Keratinocyte (primary cell): ENCODE data around the gene IL7R. TPM values are rescaled to one million over a fixed set of nuclear protein-coding genes. Genes with fewer than 3 reads are reported as not detected.

Source experiments
- DNase-seq: peaks from one replicate; pipeline ENCODE4 v3.0.0-alpha.2; 2011; ENCODE audit warnings: low read depth, missing footprints, low spot score
- FAIRE-seq: peaks from 2 replicates; lab custom pipeline; 2011; peaks lifted over from hg19 to GRCh38; lab: Jason Lieb, UNC
- H2AFZ ChIP-seq: 2 replicates; pipeline ENCODE4 v1.6.0; 2012; ENCODE audit warnings: low read length, control low read depth, inconsistent platforms; ENCODE audit not compliant: control insufficient read depth
- H3K27ac ChIP-seq: 2 replicates; pipeline ENCODE4 v1.5.1; 2011; ENCODE audit warnings: low read length; ENCODE audit not compliant: control insufficient read depth, insufficient read depth
- H3K27me3 ChIP-seq: 3 replicates; pipeline ENCODE4 v1.6.0; 2011; ENCODE audit warnings: low read length; ENCODE audit not compliant: control insufficient read depth, insufficient read depth; ENCODE audit errors: extremely low read depth
- H3K36me3 ChIP-seq, 2 experiments: 2 replicates in 1 of 2; 3 replicates in 1 of 2; pipeline ENCODE4 v1.5.1; 2011; ENCODE audit warnings: low read length in 2 of 2, mild to moderate bottlenecking in 1 of 2; ENCODE audit not compliant: control insufficient read depth in 2 of 2, insufficient read depth in 2 of 2; ENCODE audit errors: extremely low read depth in 1 of 2
- H3K4me1 ChIP-seq: 3 replicates; pipeline ENCODE4 v1.5.1; 2011; ENCODE audit warnings: low read length; ENCODE audit not compliant: control insufficient read depth, insufficient read depth; ENCODE audit errors: extremely low read depth
- H3K4me2 ChIP-seq: 3 replicates; pipeline ENCODE4 v1.6.0; 2011; ENCODE audit warnings: low read depth, low read length; ENCODE audit not compliant: control insufficient read depth, insufficient read depth; ENCODE audit errors: extremely low read depth
- H3K4me3 ChIP-seq, 3 experiments: fragments of 200-600 bp in 1 of 3; sonication (generic) in 1 of 3; 2 replicates in 2 of 3; 3 replicates in 1 of 3; pipeline ENCODE4 v1.5.1; 2011 to 2016; ENCODE audit warnings: low read length in 3 of 3, mild to moderate bottlenecking in 3 of 3, control low read depth in 2 of 3, inconsistent platforms in 1 of 3, low read depth in 1 of 3, mixed read lengths in 1 of 3, mixed run types in 1 of 3, moderate library complexity in 1 of 3; ENCODE audit not compliant: control insufficient read depth in 2 of 3, insufficient read depth in 2 of 3; ENCODE audit errors: extremely low read depth in 1 of 3
- H3K79me2 ChIP-seq: 2 replicates; pipeline ENCODE4 v1.6.0; 2012; ENCODE audit warnings: low read length; ENCODE audit not compliant: control insufficient read depth, insufficient read depth
- H3K9ac ChIP-seq: 3 replicates; pipeline ENCODE4 v1.6.0; 2011; ENCODE audit warnings: low read length; ENCODE audit not compliant: control insufficient read depth, insufficient read depth; ENCODE audit errors: extremely low read depth
- H3K9me1 ChIP-seq: 3 replicates; pipeline ENCODE4 v1.6.0; 2011; ENCODE audit warnings: low read length; ENCODE audit not compliant: control insufficient read depth, insufficient read depth; ENCODE audit errors: extremely low read depth
- H3K9me3 ChIP-seq: 2 replicates; pipeline ENCODE4 v1.5.1; 2012; ENCODE audit warnings: low read depth, low read length; ENCODE audit not compliant: control insufficient read depth
- H4K20me1 ChIP-seq: 3 replicates; pipeline ENCODE4 v1.6.0; 2011; ENCODE audit warnings: low read length; ENCODE audit not compliant: control insufficient read depth, insufficient read depth; ENCODE audit errors: extremely low read depth
- CTCF ChIP-seq, 3 experiments: IDR thresholded peaks in 1 of 3; conservative IDR thresholded peaks in 1 of 3; optimal IDR thresholded peaks in 1 of 3; 2 replicates in 2 of 3; 3 replicates in 1 of 3; pipeline versions ENCODE3 to v1.5.1; 2011; ENCODE audit warnings: low read length in 3 of 3, mild to moderate bottlenecking in 3 of 3, moderate library complexity in 2 of 3, control low read depth in 1 of 3, inconsistent platforms in 1 of 3; ENCODE audit not compliant: insufficient read depth in 2 of 3; ENCODE audit errors: extremely low read depth in 1 of 3
- EZH2 ChIP-seq: IDR thresholded peaks from one replicate; pipeline ENCODE4 v1.6.1; 2012; ENCODE audit warnings: inconsistent platforms, mild to moderate bottlenecking, low read length, moderate library complexity
- dilution Hi-C: fragments of 300-500 bp; cut with MboI; formaldehyde crosslinking; loops from one replicate; pipeline ENCODE4 v1.7.0; 2020; ENCODE audit warnings: low sequenced_read_pairs; ENCODE audit not compliant: extremely low pct_ligation_motif_present
- polyA plus RNA-seq, 5 experiments: library from polyadenylated mRNA; depleted of rRNA in 3 of 5; stranded (reverse) in 3 of 5; stranded (forward) in 1 of 5; unstranded in 1 of 5; fragments of >200 nt; gene quantifications; 1 replicate in 1 of 5; 2 replicates in 3 of 5; 3 replicates in 1 of 5; pipeline versions ENCODE4 v1.2.1 to v1.2.3, GENCODE V29; 2011 to 2012; ENCODE audit warnings: missing spikeins in 2 of 5, low read depth in 1 of 5, low replicate concordance in 1 of 5

The IL7R gene
- polyA plus RNA-seq, 1 donor (not counting 4 experiments of a cell fraction or from before 2014, with no cell fraction given), result 4.7 TPM

- no peaks in the 10 kb centered on the region for H3K36me3 ChIP-seq
- no peaks in the 10 kb centered on the region for H3K9me3 ChIP-seq
- H3K27me3 ChIP-seq, result no peaks in the 10 kb centered on the region
- H3K79me2 ChIP-seq, result no peaks in the 10 kb centered on the region
- H3K4me3 ChIP-seq, result no peak overlapping the region
- H3K9ac ChIP-seq, result no peak overlapping the region
- no peaks in the 10 kb centered on the region for H3K9me1 ChIP-seq
- H2AFZ ChIP-seq, result no peak overlapping the region
- dilution Hi-C loops, result no loop called here
- no peak for DNase-seq
- FAIRE-seq, result no peak
- no peak for TF ChIP-seq EZH2
- no peak for TF ChIP-seq CTCF (optimal IDR thresholded peaks at IDR 0.05 in 1 of 3, IDR thresholded peaks at IDR 0.05 in 1 of 3, conservative IDR thresholded peaks at IDR 0.05 in 1 of 3; ENCODE audit: extremely low read depth in 1 of 3, insufficient read depth in 2 of 3, low read length in 3 of 3)
- no peak overlapping the region for H3K4me2 ChIP-seq
- no peaks in the 10 kb centered on the region for H4K20me1 ChIP-seq
- H3K27ac ChIP-seq, result no peak overlapping the region
- H3K4me1 ChIP-seq, result no peaks in the 10 kb centered on the region
Observed at GRCh38 chr5:35902046-35902672, 45.5 kb downstream of the IL7R start.

GRCh38 chr5:35903631-35904203 lies 47.0 kb downstream of the IL7R start:
- H3K79me2 ChIP-seq, result no peaks in the 10 kb centered on the region
- no peak overlapping the region for H3K4me2 ChIP-seq
- H3K27ac ChIP-seq, result no peak overlapping the region
- FAIRE-seq (no peak), DNase-seq (no peak)
- no peak overlapping the region for H2AFZ ChIP-seq
- H4K20me1 ChIP-seq, result no peaks in the 10 kb centered on the region
- H3K9ac ChIP-seq, result no peak overlapping the region
- H3K36me3 ChIP-seq, result no peaks in the 10 kb centered on the region
- no peaks in the 10 kb centered on the region for H3K4me1 ChIP-seq
- H3K9me1 ChIP-seq, result no peaks in the 10 kb centered on the region
- dilution Hi-C loops, result no loop called here
- no peaks in the 10 kb centered on the region for H3K27me3 ChIP-seq
- no peak overlapping the region for H3K4me3 ChIP-seq
- H3K9me3 ChIP-seq, result no peaks in the 10 kb centered on the region
- TF ChIP-seq EZH2 (no peak), CTCF (optimal IDR thresholded peaks at IDR 0.05 in 1 of 3, IDR thresholded peaks at IDR 0.05 in 1 of 3, conservative IDR thresholded peaks at IDR 0.05 in 1 of 3; ENCODE audit: extremely low read depth in 1 of 3, insufficient read depth in 2 of 3, low read length in 3 of 3) (no peak)
